HEK293T (cell line): Measurements from ENCODE around the gene ZDHHC14.

Experiments used
- ARNT ChIP-seq: fragments of 450-650 bp; IDR thresholded peaks from 2 replicates; pipeline ENCODE4 v1.6.1; 2017; ENCODE audit warnings: mild to moderate bottlenecking
- BHLHE40 ChIP-seq: fragments of 450-650 bp; IDR thresholded peaks from 2 replicates; pipeline ENCODE4 v1.6.1; 2016; ENCODE audit warnings: mild to moderate bottlenecking, moderate library complexity, borderline replicate concordance
- ELF4 ChIP-seq: fragments of 450-650 bp; IDR thresholded peaks from 2 replicates; pipeline ENCODE4 v1.6.1; 2017; ENCODE audit warnings: antibody characterized with exemption
- FOXK2 ChIP-seq: fragments of 450-650 bp; IDR thresholded peaks from 2 replicates; pipeline ENCODE4 v1.6.1; 2016; ENCODE audit warnings: mild to moderate bottlenecking
- HDGF ChIP-seq: fragments of 450-650 bp; IDR thresholded peaks from 2 replicates; pipeline ENCODE4 v1.6.1; 2017; ENCODE audit warnings: antibody characterized with exemption, borderline replicate concordance
- PKNOX1 ChIP-seq: fragments of 450-650 bp; IDR thresholded peaks from 2 replicates; pipeline ENCODE4 v1.6.1; 2016
- SP1 ChIP-seq: fragments of 450-650 bp; IDR thresholded peaks from 2 replicates; pipeline ENCODE4 v1.6.1; 2017
- SUZ12 ChIP-seq: fragments of 450-650 bp; IDR thresholded peaks from 2 replicates; pipeline ENCODE4 v1.6.1; 2016; ENCODE audit warnings: mild to moderate bottlenecking
- TARDBP ChIP-seq: fragments of 450-650 bp; IDR thresholded peaks from 2 replicates; pipeline ENCODE4 v1.6.1; 2016
- ZNF384 ChIP-seq: fragments of 450-650 bp; IDR thresholded peaks from 2 replicates; pipeline ENCODE4 v1.6.1; 2016

- TF ChIP-seq FOXK2, result no peak
- TF ChIP-seq ARNT, result no peak
- TF ChIP-seq PKNOX1, result no peak
- no peak for TF ChIP-seq TARDBP
- TF ChIP-seq BHLHE40, result no peak
- no peak for TF ChIP-seq SUZ12
- no peak for TF ChIP-seq ZNF384
- TF ChIP-seq SP1, result no peak
- TF ChIP-seq ELF4, result no peak
- TF ChIP-seq HDGF, result no peak
Observed at GRCh38 chr6:157629220-157629619, 248.2 kb downstream of the ZDHHC14 start.
